B cell (primary cell): ENCODE results near the gene ATP2B3. TPM values are rescaled to one million over a fixed set of nuclear protein-coding genes. Genes with fewer than 3 reads are reported as not detected.

Experiments used
- ATAC-seq: fragments of 200-7000 bp; cut with Tn5 transposase; one replicate; pipeline ENCODE4 v1.10.0; 2021; ENCODE audit warnings: low read depth, mild to moderate bottlenecking, moderate number of reproducible peaks, moderate library complexity
- CTCF ChIA-PET: fragments of 350-600 bp; sonication (Branson Sonifier 250); formaldehyde crosslinking; loops from one replicate; lab custom pipeline; 2021; ENCODE audit warnings: antibody characterized with exemption, inconsistent platforms; lab: Charles Lee
- POLR2A ChIA-PET: fragments of 350-600 bp; sonication (Branson Sonifier 250); formaldehyde crosslinking; loops from one replicate; lab custom pipeline; 2021; ENCODE audit warnings: antibody characterized with exemption; lab: Charles Lee
- DNase-seq: peaks from one replicate; pipeline ENCODE4 v3.0.0; 2013
- H2AFZ ChIP-seq: 2 replicates; pipeline ENCODE4 v1.6.1; 2012; ENCODE audit warnings: mild to moderate bottlenecking, low read depth, low read length; ENCODE audit not compliant: insufficient read depth, poor library complexity, severe bottlenecking
- H3K27ac ChIP-seq, 2 donors: 1 replicate in 1 of 2; 2 replicates in 1 of 2; pipeline ENCODE4 v1.5.1; 2012 to 2013; ENCODE audit warnings: low read length in 2 of 2, mild to moderate bottlenecking in 2 of 2, moderate library complexity in 1 of 2
- H3K27me3 ChIP-seq, 4 experiments: fragments of 200-600 bp in 1 of 4; sonication (generic) in 1 of 4; replicated peaks in 1 of 4; 1 replicate in 2 of 4; 2 replicates in 2 of 4; pipeline versions ENCODE4 v1.6.1 to v1.7.0; 2013 to 2016; ENCODE audit warnings: low read length in 3 of 4, mild to moderate bottlenecking in 2 of 4, mixed read lengths in 1 of 4, moderate library complexity in 1 of 4; ENCODE audit not compliant: insufficient read depth in 4 of 4, control insufficient read depth in 3 of 4; ENCODE audit errors: control extremely low read depth in 1 of 4
- H3K36me3 ChIP-seq, 2 experiments: replicated peaks in 1 of 2; 1 replicate in 1 of 2; 2 replicates in 1 of 2; pipeline versions ENCODE4 v1.6.1 to v1.7.1; 2013; ENCODE audit warnings: low read length in 1 of 2; ENCODE audit not compliant: insufficient read depth in 2 of 2, control insufficient read depth in 1 of 2; ENCODE audit errors: control extremely low read depth in 1 of 2, extremely low read depth in 1 of 2
- H3K4me1 ChIP-seq, 2 donors: fragments of 200-600 bp in 1 of 2; sonication (generic) in 1 of 2; 1 replicate in 1 of 2; 2 replicates in 1 of 2; pipeline versions ENCODE4 v1.5.1 to v1.6.1; 2013 to 2017; ENCODE audit warnings: low read length in 2 of 2; ENCODE audit not compliant: control insufficient read depth in 2 of 2, insufficient read depth in 2 of 2
- H3K4me2 ChIP-seq: replicated peaks from 2 replicates; pipeline ENCODE3; 2012; ENCODE audit warnings: mild to moderate bottlenecking, low read depth, low read length; ENCODE audit not compliant: poor library complexity, severe bottlenecking
- H3K4me3 ChIP-seq, 5 experiments: fragments of 200-600 bp in 1 of 5; sonication (generic) in 1 of 5; 1 replicate in 3 of 5; 2 replicates in 2 of 5; pipeline versions ENCODE4 v1.5.1 to v1.7.0; 2011 to 2016; ENCODE audit warnings: low read length in 4 of 5, mild to moderate bottlenecking in 4 of 5, low read depth in 2 of 5, control low read depth in 1 of 5, moderate library complexity in 1 of 5; ENCODE audit not compliant: insufficient read depth in 1 of 5; ENCODE audit errors: control extremely low read depth in 1 of 5, extremely low read depth in 1 of 5
- H3K79me2 ChIP-seq: fragments of 200-600 bp; sonication (generic); one replicate; pipeline ENCODE4 v1.6.0; 2016; ENCODE audit warnings: low read length; ENCODE audit not compliant: control insufficient read depth, insufficient read depth
- H3K9ac ChIP-seq: fragments of 200-600 bp; sonication (generic); 2 replicates; pipeline ENCODE4 v1.6.1; 2017; ENCODE audit warnings: mild to moderate bottlenecking, low read length, moderate library complexity
- H3K9me3 ChIP-seq, 3 donors: one replicate each; pipeline versions ENCODE4 v1.6.1 to v1.7.1; 2013; ENCODE audit warnings: low read length in 2 of 3; ENCODE audit not compliant: control insufficient read depth in 2 of 3, insufficient read depth in 1 of 3; ENCODE audit errors: control extremely low read depth in 1 of 3
- H4K20me1 ChIP-seq: 2 replicates; pipeline ENCODE4 v1.6.0; 2012; ENCODE audit warnings: mild to moderate bottlenecking, low read length; ENCODE audit not compliant: insufficient read depth, control insufficient read depth, poor library complexity, severe bottlenecking
- H3K27ac Mint-ChIP-seq: one replicate; pipeline ENCODE4 v1.8.0; 2021; ENCODE audit warnings: mixed read lengths
- H3K27me3 Mint-ChIP-seq: one replicate; pipeline ENCODE4 v1.8.0; 2021; ENCODE audit warnings: mixed read lengths
- H3K4me1 Mint-ChIP-seq: one replicate; pipeline ENCODE4 v1.8.0; 2021; ENCODE audit warnings: mixed read lengths
- H3K4me3 Mint-ChIP-seq: one replicate; pipeline ENCODE4 v1.8.0; 2021; ENCODE audit warnings: mixed read lengths
- H3K9me3 Mint-ChIP-seq: one replicate; pipeline ENCODE4 v1.8.0; 2022; ENCODE audit warnings: mixed read lengths; ENCODE audit not compliant: insufficient read depth
- EZH2 ChIP-seq: IDR thresholded peaks from 2 replicates; pipeline ENCODE4 v1.6.1; 2012; ENCODE audit warnings: borderline replicate concordance, low read depth, mild to moderate bottlenecking, moderate library complexity, low read length; ENCODE audit not compliant: insufficient read depth, poor library complexity, severe bottlenecking
- WGBS: methylation state at CpG from one replicate; pipeline ENCODE4 v1.1.5; 2013; ENCODE audit warnings: missing lambda C conversion rate; ENCODE audit not compliant: insufficient coverage; 5-methylcytosine and 5-hydroxymethylcytosine counted together
- intact Hi-C: fragments of 100-400 bp; cut with micrococcal nuclease; formaldehyde crosslinking; loops from one replicate; pipeline ENCODE4 v1.10.0; 2022
- polyA plus RNA-seq: library from polyadenylated mRNA; depleted of rRNA; stranded (reverse); fragments of >200 nt; gene quantifications from 2 replicates; pipeline ENCODE4 v1.2.3, GENCODE V29; 2012
- total RNA-seq, 2 donors: library from RNA; stranded (reverse); fragments of 120-200 nt in 1 of 2; gene quantifications; 1 replicate in 1 of 2; 2 replicates in 1 of 2; pipeline versions ENCODE4 v1.2.3 to v1.2.4, GENCODE V29; 2013 to 2022
- TF ChIP-seq, protein P1 (sequence below): fragments of 200-600 bp; IDR thresholded peaks from one replicate; pipeline ENCODE4 v1.8.0; 2022; ENCODE audit warnings: antibody characterized with exemption, mild to moderate bottlenecking

Gene ATP2B3
- total and polyA plus RNA-seq, 2 donors (not counting 1 experiment from before 2014, with no cell fraction given): not detected

DNA sequence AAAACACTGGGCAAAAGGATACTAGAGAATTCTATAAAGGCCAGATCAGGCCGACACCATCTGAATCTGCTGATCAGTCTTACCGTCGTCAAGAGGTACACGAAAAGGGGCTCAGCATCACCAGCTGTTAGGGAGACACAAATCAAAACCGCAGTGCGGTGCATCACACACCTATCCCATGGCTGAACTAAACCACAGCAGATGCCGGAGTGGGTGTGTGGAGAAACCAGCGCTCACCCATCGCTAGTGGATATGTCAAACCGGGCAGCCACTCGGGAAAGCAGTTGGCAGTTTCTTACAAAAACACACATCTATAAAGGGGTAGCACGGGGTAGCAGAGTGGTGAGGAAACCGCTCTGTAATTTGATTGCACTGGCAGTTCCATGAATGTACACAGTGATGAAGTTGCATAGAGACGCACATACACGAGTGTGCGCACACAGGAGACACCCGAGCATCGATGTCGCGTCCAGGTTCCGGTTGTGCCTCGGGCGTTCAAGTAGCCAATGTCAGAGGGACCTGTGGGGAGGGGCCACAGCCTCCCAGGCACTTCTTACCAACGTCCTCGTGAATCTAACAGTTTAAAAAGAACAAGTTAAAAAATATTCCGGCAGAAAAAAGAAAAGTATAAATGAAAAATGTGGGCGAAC lies 104.6 kb downstream of the ATP2B3 start:
- Mint-ChIP-seq H3K27ac (no peak overlapping the region), H3K9me3 (no peaks in the 10 kb centered on the region), H3K27me3 (peaks cover 6% of the 10 kb centered on the region), H3K4me3 (no peak overlapping the region), H3K4me1 (no peaks in the 10 kb centered on the region)
- H3K27ac ChIP-seq: no peak overlapping the region
- H3K36me3 ChIP-seq: no peaks in the 10 kb centered on the region
- ChIA-PET POLR2A (no interaction called here), CTCF (no interaction called here)
- ATAC-seq (no peak), DNase-seq (no peak)
- 91% methylated on average over 6 of the region's 27 CpGs for WGBS
- no peaks in the 10 kb centered on the region for H3K4me1 ChIP-seq
- H3K4me2 ChIP-seq: no peak overlapping the region
- H3K27me3 ChIP-seq: peaks cover 0 to 6% (median 0%) of the 10 kb centered on the region in 4 experiments
- intact Hi-C loops: no loop called here
- no peaks in the 10 kb centered on the region for H3K79me2 ChIP-seq
- H2AFZ ChIP-seq: no peak overlapping the region
- H3K4me3 ChIP-seq: no peak overlapping the region
- TF ChIP-seq EZH2: no peak
- TF ChIP-seq, protein P1, sequence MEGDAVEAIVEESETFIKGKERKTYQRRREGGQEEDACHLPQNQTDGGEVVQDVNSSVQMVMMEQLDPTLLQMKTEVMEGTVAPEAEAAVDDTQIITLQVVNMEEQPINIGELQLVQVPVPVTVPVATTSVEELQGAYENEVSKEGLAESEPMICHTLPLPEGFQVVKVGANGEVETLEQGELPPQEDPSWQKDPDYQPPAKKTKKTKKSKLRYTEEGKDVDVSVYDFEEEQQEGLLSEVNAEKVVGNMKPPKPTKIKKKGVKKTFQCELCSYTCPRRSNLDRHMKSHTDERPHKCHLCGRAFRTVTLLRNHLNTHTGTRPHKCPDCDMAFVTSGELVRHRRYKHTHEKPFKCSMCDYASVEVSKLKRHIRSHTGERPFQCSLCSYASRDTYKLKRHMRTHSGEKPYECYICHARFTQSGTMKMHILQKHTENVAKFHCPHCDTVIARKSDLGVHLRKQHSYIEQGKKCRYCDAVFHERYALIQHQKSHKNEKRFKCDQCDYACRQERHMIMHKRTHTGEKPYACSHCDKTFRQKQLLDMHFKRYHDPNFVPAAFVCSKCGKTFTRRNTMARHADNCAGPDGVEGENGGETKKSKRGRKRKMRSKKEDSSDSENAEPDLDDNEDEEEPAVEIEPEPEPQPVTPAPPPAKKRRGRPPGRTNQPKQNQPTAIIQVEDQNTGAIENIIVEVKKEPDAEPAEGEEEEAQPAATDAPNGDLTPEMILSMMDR: no peak
- H3K9me3 ChIP-seq: no peaks in the 10 kb centered on the region
- H4K20me1 ChIP-seq: no peaks in the 10 kb centered on the region
- H3K9ac ChIP-seq: no peak overlapping the region

DNA sequence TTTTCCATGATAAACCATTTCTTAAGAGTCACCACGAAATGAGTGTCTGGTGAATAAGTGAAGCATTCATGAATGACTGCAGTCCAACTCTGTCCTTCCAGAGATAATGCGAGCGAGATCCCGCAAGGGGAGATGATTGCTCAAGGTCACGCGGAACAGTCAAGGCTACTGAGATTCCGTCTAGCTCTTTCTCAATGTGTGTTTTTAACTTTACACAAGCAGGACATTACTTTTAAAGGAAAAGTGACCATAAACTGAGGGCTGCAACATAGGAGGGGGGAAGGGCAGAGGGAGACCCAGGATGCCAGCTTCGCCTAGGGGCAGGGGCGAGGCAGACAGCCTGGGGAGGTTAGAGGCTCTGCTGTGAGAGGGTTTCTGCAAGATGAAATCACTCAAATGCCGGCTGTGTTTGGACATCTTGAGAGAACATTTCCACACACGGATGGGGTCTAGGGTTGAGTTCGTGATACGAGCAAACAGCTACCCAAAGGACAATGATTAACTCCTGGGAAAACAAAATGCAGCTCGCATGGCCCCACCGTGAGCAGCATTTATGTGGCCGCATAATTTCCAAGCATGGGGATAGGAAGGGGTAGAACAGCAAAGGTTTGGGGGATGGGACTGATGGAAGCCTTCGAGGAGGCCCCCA lies 105.3 kb downstream of the ATP2B3 start:
- Histone ChIP-seq H3K4me1 (no peaks in the 10 kb centered on the region), H3K4me3 (no peak overlapping the region), H3K36me3 (no peaks in the 10 kb centered on the region), H3K9ac (no peak overlapping the region), H3K4me2 (no peak overlapping the region), H3K27me3 (peaks cover 0 to 6% (median 0%) of the 10 kb centered on the region in 4 experiments), H3K9me3 (no peaks in the 10 kb centered on the region), H3K27ac (no peak overlapping the region), H4K20me1 (no peaks in the 10 kb centered on the region), H3K79me2 (no peaks in the 10 kb centered on the region), H2AFZ (no peak overlapping the region)
- DNase-seq (no peak), ATAC-seq (no peak)
- CTCF ChIA-PET: no interaction called here
- TF ChIP-seq, protein P1: no peak
- TF ChIP-seq EZH2: no peak
- Mint-ChIP-seq H3K27ac (no peak overlapping the region), H3K4me3 (no peak overlapping the region), H3K9me3 (no peaks in the 10 kb centered on the region), H3K4me1 (no peaks in the 10 kb centered on the region), H3K27me3 (peaks cover 6% of the 10 kb centered on the region)
- POLR2A ChIA-PET: no interaction called here
- 92% methylated on average over 4 of the region's 17 CpGs for WGBS
- intact Hi-C loops: no loop called here
